ENCODE results near the gene PTH1R.

The PTH1R gene

GRCh38 chr3:46835491-46835890 lies 42.0 kb upstream of the PTH1R start:
- no peaks in the 10 kb centered on the region for H3K4me1 ChIP-seq (ENCODE audit: insufficient read depth, insufficient read length)
- DNase-seq (ENCODE audit: low read depth, low spot score): no peak
- no peaks in the 10 kb centered on the region for H3K27me3 ChIP-seq (ENCODE audit: insufficient read depth, insufficient read length)
- TF ChIP-seq YY1 (IDR thresholded peaks at IDR 0.05; ENCODE audit: insufficient read depth, insufficient read length) (no peak), ZNF274 (IDR thresholded peaks at IDR 0.05; ENCODE audit: low read depth, low read length) (no peak), SUZ12 (IDR thresholded peaks at IDR 0.05; ENCODE audit: extremely low read depth, insufficient read depth, insufficient read length) (no peak)
- no peak overlapping the region for H3K9ac ChIP-seq (ENCODE audit: insufficient read length, low read depth)
- H3K9me3 ChIP-seq (ENCODE audit: insufficient read depth, low read length): peaks cover 24% of the 10 kb centered on the region
- H3K4me3 ChIP-seq (ENCODE audit: insufficient read length, low read depth): no peak overlapping the region
- H3K36me3 ChIP-seq (ENCODE audit: insufficient read depth, insufficient read length, low read length): no peaks in the 10 kb centered on the region

GRCh38 chr3:46838301-46838700 lies 39.2 kb upstream of the PTH1R start:
- H3K4me3 ChIP-seq (ENCODE audit: insufficient read length, low read depth): no peak overlapping the region
- no peak for TF ChIP-seq YY1 (IDR thresholded peaks at IDR 0.05; ENCODE audit: insufficient read depth, insufficient read length)
- no peak for TF ChIP-seq SUZ12 (IDR thresholded peaks at IDR 0.05; ENCODE audit: extremely low read depth, insufficient read depth, insufficient read length)
- TF ChIP-seq ZNF274 (IDR thresholded peaks at IDR 0.05; ENCODE audit: low read depth, low read length): no peak
- no peak for DNase-seq (ENCODE audit: low read depth, low spot score)
- H3K9me3 ChIP-seq (ENCODE audit: insufficient read depth, low read length): peaks cover 37% of the 10 kb centered on the region
- no peak overlapping the region for H3K9ac ChIP-seq (ENCODE audit: insufficient read length, low read depth)
- H3K36me3 ChIP-seq (ENCODE audit: insufficient read depth, insufficient read length, low read length): no peaks in the 10 kb centered on the region
- no peaks in the 10 kb centered on the region for H3K27me3 ChIP-seq (ENCODE audit: insufficient read depth, insufficient read length)
- no peaks in the 10 kb centered on the region for H3K4me1 ChIP-seq (ENCODE audit: insufficient read depth, insufficient read length)

GRCh38 chr3:46840491-46840890 lies 37.0 kb upstream of the PTH1R start:
- H3K4me3 ChIP-seq (ENCODE audit: insufficient read length, low read depth): no peak overlapping the region
- H3K9me3 ChIP-seq (ENCODE audit: insufficient read depth, low read length): peaks cover 37% of the 10 kb centered on the region
- no peaks in the 10 kb centered on the region for H3K36me3 ChIP-seq (ENCODE audit: insufficient read depth, insufficient read length, low read length)
- TF ChIP-seq YY1 (IDR thresholded peaks at IDR 0.05; ENCODE audit: insufficient read depth, insufficient read length): no peak
- TF ChIP-seq ZNF274 (IDR thresholded peaks at IDR 0.05; ENCODE audit: low read depth, low read length): no peak
- TF ChIP-seq SUZ12 (IDR thresholded peaks at IDR 0.05; ENCODE audit: extremely low read depth, insufficient read depth, insufficient read length): no peak
- no peak overlapping the region for H3K9ac ChIP-seq (ENCODE audit: insufficient read length, low read depth)
- H3K4me1 ChIP-seq (ENCODE audit: insufficient read depth, insufficient read length): peaks cover 3% of the 10 kb centered on the region
- no peaks in the 10 kb centered on the region for H3K27me3 ChIP-seq (ENCODE audit: insufficient read depth, insufficient read length)
- no peak for DNase-seq (ENCODE audit: low read depth, low spot score)

GRCh38 chr3:46843508-46843907 lies 34.0 kb upstream of the PTH1R start:
- no peak overlapping the region for H3K9ac ChIP-seq (ENCODE audit: insufficient read length, low read depth)
- peaks cover 25% of the 10 kb centered on the region for H3K9me3 ChIP-seq (ENCODE audit: insufficient read depth, low read length)
- DNase-seq (ENCODE audit: low read depth, low spot score): no peak
- H3K27me3 ChIP-seq (ENCODE audit: insufficient read depth, insufficient read length): peaks cover 10% of the 10 kb centered on the region
- no peaks in the 10 kb centered on the region for H3K36me3 ChIP-seq (ENCODE audit: insufficient read depth, insufficient read length, low read length)
- H3K4me3 ChIP-seq (ENCODE audit: insufficient read length, low read depth): no peak overlapping the region
- peaks cover 12% of the 10 kb centered on the region for H3K4me1 ChIP-seq (ENCODE audit: insufficient read depth, insufficient read length)
- TF ChIP-seq SUZ12 (IDR thresholded peaks at IDR 0.05; ENCODE audit: extremely low read depth, insufficient read depth, insufficient read length) (no peak), YY1 (IDR thresholded peaks at IDR 0.05; ENCODE audit: insufficient read depth, insufficient read length) (no peak), ZNF274 (IDR thresholded peaks at IDR 0.05; ENCODE audit: low read depth, low read length) (no peak)

- H3K9me3 ChIP-seq (ENCODE audit: insufficient read depth, low read length): peaks cover 17% of the 10 kb centered on the region
These were observed 33.1 kb upstream of the PTH1R start for GRCh38 chr3:46844397-46844796.

DNA sequence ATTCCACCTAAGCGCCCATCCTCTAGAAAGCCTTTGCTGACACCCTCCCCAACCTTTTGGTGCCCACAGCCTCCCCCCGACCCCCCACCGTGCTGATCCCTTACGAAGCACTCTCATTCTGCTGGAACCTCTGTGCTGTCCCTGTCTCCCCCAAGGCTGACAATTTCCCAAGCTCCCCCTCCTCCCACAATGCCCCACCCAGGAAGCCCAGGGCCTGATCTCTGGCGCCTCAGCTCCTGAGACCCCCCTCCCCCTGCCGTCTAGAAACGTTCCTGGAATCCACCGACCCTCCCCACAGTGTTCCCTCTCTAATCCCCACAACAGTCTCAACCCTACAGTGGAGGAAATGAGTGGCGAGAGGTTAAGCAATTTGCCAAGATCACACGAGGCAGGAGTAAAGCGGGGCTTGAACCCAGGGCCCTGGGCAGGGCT lies 32.6 kb upstream of the PTH1R start:
- TF ChIP-seq YY1 (IDR thresholded peaks at IDR 0.05; ENCODE audit: insufficient read depth, insufficient read length) (no peak), SUZ12 (IDR thresholded peaks at IDR 0.05; ENCODE audit: extremely low read depth, insufficient read depth, insufficient read length) (no peak), ZNF274 (IDR thresholded peaks at IDR 0.05; ENCODE audit: low read depth, low read length) (no peak)
- Histone ChIP-seq H3K4me3 (ENCODE audit: insufficient read length, low read depth) (peak overlapping the region; percentile 75), H3K27me3 (ENCODE audit: insufficient read depth, insufficient read length) (peaks cover 10% of the 10 kb centered on the region), H3K36me3 (ENCODE audit: insufficient read depth, insufficient read length, low read length) (no peaks in the 10 kb centered on the region), H3K9ac (ENCODE audit: insufficient read length, low read depth) (peak overlapping the region; percentile 94), H3K9me3 (ENCODE audit: insufficient read depth, low read length) (peaks cover 16% of the 10 kb centered on the region), H3K4me1 (ENCODE audit: insufficient read depth, insufficient read length) (peaks cover 24% of the 10 kb centered on the region)
- peak; percentile 33 for DNase-seq (ENCODE audit: low read depth, low spot score)

More at GRCh38 chr3:46844397-46844796, 33.1 kb upstream of the PTH1R start:
- peaks cover 10% of the 10 kb centered on the region for H3K27me3 ChIP-seq (ENCODE audit: insufficient read depth, insufficient read length)
- DNase-seq (ENCODE audit: low read depth, low spot score): no peak
- no peaks in the 10 kb centered on the region for H3K36me3 ChIP-seq (ENCODE audit: insufficient read depth, insufficient read length, low read length)
- peak overlapping the region; percentile 94 for H3K9ac ChIP-seq (ENCODE audit: insufficient read length, low read depth)
- TF ChIP-seq SUZ12 (IDR thresholded peaks at IDR 0.05; ENCODE audit: extremely low read depth, insufficient read depth, insufficient read length) (no peak), ZNF274 (IDR thresholded peaks at IDR 0.05; ENCODE audit: low read depth, low read length) (no peak), YY1 (IDR thresholded peaks at IDR 0.05; ENCODE audit: insufficient read depth, insufficient read length) (no peak)
- peaks cover 21% of the 10 kb centered on the region for H3K4me1 ChIP-seq (ENCODE audit: insufficient read depth, insufficient read length)
- peak overlapping the region; percentile 75 for H3K4me3 ChIP-seq (ENCODE audit: insufficient read length, low read depth)

- DNase-seq (ENCODE audit: low read depth, low spot score): peak; percentile 35
- Histone ChIP-seq H3K9ac (ENCODE audit: insufficient read length, low read depth) (peak overlapping the region; percentile 94), H3K4me1 (ENCODE audit: insufficient read depth, insufficient read length) (peaks cover 24% of the 10 kb centered on the region), H3K27me3 (ENCODE audit: insufficient read depth, insufficient read length) (peaks cover 10% of the 10 kb centered on the region), H3K4me3 (ENCODE audit: insufficient read length, low read depth) (peak overlapping the region; percentile 75), H3K36me3 (ENCODE audit: insufficient read depth, insufficient read length, low read length) (no peaks in the 10 kb centered on the region), H3K9me3 (ENCODE audit: insufficient read depth, low read length) (peaks cover 13% of the 10 kb centered on the region)
- no peak for TF ChIP-seq SUZ12 (IDR thresholded peaks at IDR 0.05; ENCODE audit: extremely low read depth, insufficient read depth, insufficient read length)
- TF ChIP-seq YY1 (IDR thresholded peaks at IDR 0.05; ENCODE audit: insufficient read depth, insufficient read length): no peak
These were observed 32.1 kb upstream of the PTH1R start for GRCh38 chr3:46845397-46845859.
